H1 (cell line): Measurements from ENCODE around the gene MGLL. TPM values are rescaled to one million over a fixed set of nuclear protein-coding genes. Genes with fewer than 3 reads are reported as not detected.

Source experiments
- CTCF ChIA-PET: fragments of 300-600 bp; sonication (Branson Sonifier 250); formaldehyde crosslinking; loops from one replicate; lab custom pipeline; 2021; ENCODE audit not compliant: partially characterized antibody; lab: Charles Lee
- POLR2A ChIA-PET: fragments of 300-600 bp; sonication (Branson Sonifier 250); formaldehyde crosslinking; loops from one replicate; lab custom pipeline; 2021; ENCODE audit warnings: inconsistent platforms; ENCODE audit not compliant: partially characterized antibody; lab: Charles Lee
- DNase-seq, 2 experiments: peaks; one replicate each; pipeline versions ENCODE4 v3.0.0 to v3.0.0-alpha.2; 2010 to 2022; ENCODE audit warnings: low spot score in 2 of 2, low read depth in 1 of 2, mixed read lengths in 1 of 2
- FAIRE-seq: peaks from 2 replicates; lab custom pipeline; 2011; peaks lifted over from hg19 to GRCh38; lab: Jason Lieb, UNC
- H2AFZ ChIP-seq: 2 replicates; pipeline ENCODE4 v1.8.1; 2012; ENCODE audit warnings: low read length, inconsistent platforms
- H2AK5ac ChIP-seq: 2 replicates; pipeline ENCODE4 v1.6.1; 2013; ENCODE audit warnings: low read depth, low read length
- H2BK120ac ChIP-seq: replicated peaks from 2 replicates; pipeline ENCODE3; 2013; ENCODE audit warnings: low read depth, low read length, inconsistent platforms
- H2BK12ac ChIP-seq: 2 replicates; pipeline ENCODE4 v1.6.1; 2013; ENCODE audit warnings: low read depth, low read length
- H2BK15ac ChIP-seq: 2 replicates; pipeline ENCODE4 v1.6.1; 2013; ENCODE audit warnings: low read length
- H2BK20ac ChIP-seq: 2 replicates; pipeline ENCODE4 v1.6.1; 2013; ENCODE audit warnings: low read length
- H2BK5ac ChIP-seq: 2 replicates; pipeline ENCODE4 v1.6.1; 2013; ENCODE audit warnings: low read depth, low read length
- H3K14ac ChIP-seq: 2 replicates; pipeline ENCODE4 v1.6.1; 2013; ENCODE audit warnings: inconsistent platforms; ENCODE audit not compliant: insufficient read length
- H3K18ac ChIP-seq: 2 replicates; pipeline ENCODE4 v1.6.1; 2013; ENCODE audit warnings: low read length; ENCODE audit errors: extremely low read depth
- H3K23ac ChIP-seq: 2 replicates; pipeline ENCODE4 v1.6.1; 2013; ENCODE audit warnings: inconsistent platforms; ENCODE audit not compliant: insufficient read length
- H3K23me2 ChIP-seq: 2 replicates; pipeline ENCODE4 v1.6.1; 2013; ENCODE audit warnings: low read depth, low read length
- H3K27ac ChIP-seq: 2 replicates; pipeline ENCODE4 v1.6.1; 2011; ENCODE audit warnings: low read depth, low read length, inconsistent platforms
- H3K27me3 ChIP-seq, 4 experiments: replicated peaks in 1 of 4; 1 replicate in 1 of 4; 2 replicates in 3 of 4; pipeline versions ENCODE4 v1.6.1 to v1.8.1; 2011 to 2013; ENCODE audit warnings: low read length in 3 of 4, mild to moderate bottlenecking in 3 of 4, inconsistent platforms in 2 of 4, mixed read lengths in 2 of 4, moderate library complexity in 1 of 4; ENCODE audit not compliant: control insufficient read depth in 3 of 4, insufficient read depth in 3 of 4; ENCODE audit errors: extremely low read depth in 1 of 4
- H3K36me3 ChIP-seq, 4 experiments: 2 replicates each; pipeline versions ENCODE4 v1.6.1 to v1.8.1; 2011 to 2013; ENCODE audit warnings: mild to moderate bottlenecking in 4 of 4, low read length in 3 of 4, moderate library complexity in 2 of 4, control low read depth in 1 of 4, inconsistent platforms in 1 of 4; ENCODE audit not compliant: insufficient read depth in 4 of 4, control insufficient read depth in 2 of 4
- H3K4ac ChIP-seq: replicated peaks from 2 replicates; pipeline ENCODE3; 2013; ENCODE audit warnings: low read length, low read depth, mixed read lengths, inconsistent platforms; ENCODE audit not compliant: insufficient read length
- H3K4me1 ChIP-seq, 4 experiments: replicated peaks in 1 of 4; 1 replicate in 1 of 4; 2 replicates in 3 of 4; pipeline versions ENCODE4 v1.6.1 to v1.8.1; 2011 to 2013; ENCODE audit warnings: low read length in 3 of 4, inconsistent platforms in 2 of 4, mixed read lengths in 1 of 4; ENCODE audit not compliant: insufficient read depth in 4 of 4, control insufficient read depth in 3 of 4
- H3K4me2 ChIP-seq, 2 experiments: 2 replicates each; pipeline versions ENCODE4 v1.6.1 to v1.8.1; 2011 to 2013; ENCODE audit warnings: low read depth in 2 of 2, low read length in 2 of 2, control low read depth in 1 of 2, inconsistent platforms in 1 of 2, mild to moderate bottlenecking in 1 of 2; ENCODE audit not compliant: insufficient read depth in 1 of 2
- H3K4me3 ChIP-seq, 4 experiments: fragments of 200-600, 300-600 bp in 1 of 4; sonication (generic), shearing (Covaris generic), sonication (Bioruptor Twin) in 1 of 4; 2 replicates each; pipeline versions ENCODE4 v1.5.1 to v1.8.1; 2011 to 2016; ENCODE audit warnings: low read length in 4 of 4, low read depth in 3 of 4, control low read depth in 2 of 4, inconsistent platforms in 2 of 4, mild to moderate bottlenecking in 2 of 4, mixed read lengths in 1 of 4, moderate library complexity in 1 of 4; ENCODE audit not compliant: insufficient read depth in 2 of 4; ENCODE audit errors: extremely low read depth in 1 of 4
- H3K56ac ChIP-seq: replicated peaks from 2 replicates; pipeline ENCODE3; 2013; ENCODE audit warnings: low read depth, mild to moderate bottlenecking, mixed read lengths, low read length, inconsistent platforms; ENCODE audit not compliant: insufficient read length
- H3K79me1 ChIP-seq: 2 replicates; pipeline ENCODE4 v1.6.1; 2013; ENCODE audit warnings: low read depth, low read length, control low read depth
- H3K79me2 ChIP-seq, 2 experiments: 2 replicates each; pipeline versions ENCODE4 v1.6.1 to v1.8.1; 2012 to 2013; ENCODE audit warnings: low read length in 2 of 2, mild to moderate bottlenecking in 2 of 2, inconsistent platforms in 1 of 2; ENCODE audit not compliant: insufficient read depth in 2 of 2, control insufficient read depth in 1 of 2
- H3K9ac ChIP-seq, 4 experiments: replicated peaks in 1 of 4; 1 replicate in 1 of 4; 2 replicates in 3 of 4; pipeline versions ENCODE4 v1.6.1 to v1.8.1; 2011 to 2013; ENCODE audit warnings: low read depth in 3 of 4, low read length in 3 of 4, control low read depth in 2 of 4, mild to moderate bottlenecking in 2 of 4, moderate library complexity in 2 of 4, inconsistent platforms in 1 of 4; ENCODE audit errors: extremely low read depth in 1 of 4
- H3K9me3 ChIP-seq, 2 experiments: 2 replicates each; pipeline versions ENCODE4 v1.6.1 to v1.8.1; 2012 to 2013; ENCODE audit warnings: mild to moderate bottlenecking in 2 of 2, moderate library complexity in 2 of 2, control low read depth in 1 of 2, inconsistent platforms in 1 of 2, low read depth in 1 of 2, low read length in 1 of 2, mixed read lengths in 1 of 2; ENCODE audit not compliant: insufficient read depth in 2 of 2
- H4K20me1 ChIP-seq, 2 experiments: replicated peaks in 1 of 2; 2 replicates each; pipeline versions ENCODE3 to v1.8.1; 2011 to 2013; ENCODE audit warnings: inconsistent platforms in 2 of 2, low read length in 2 of 2, mild to moderate bottlenecking in 1 of 2; ENCODE audit not compliant: insufficient read depth in 2 of 2, control insufficient read depth in 1 of 2
- H4K5ac ChIP-seq: 2 replicates; pipeline ENCODE4 v1.6.1; 2013; ENCODE audit warnings: low read length, low read depth, mixed read lengths, inconsistent platforms; ENCODE audit not compliant: insufficient read length
- H4K8ac ChIP-seq: 2 replicates; pipeline ENCODE4 v1.8.0; 2013; ENCODE audit warnings: mild to moderate bottlenecking, moderate library complexity, low read length, inconsistent platforms; ENCODE audit not compliant: insufficient read depth; ENCODE audit errors: extremely low read depth
- H4K91ac ChIP-seq: replicated peaks from 2 replicates; pipeline ENCODE3; 2013; ENCODE audit warnings: low read length, mixed read lengths, inconsistent platforms; ENCODE audit not compliant: insufficient read length
- BRCA1 ChIP-seq: IDR thresholded peaks from 2 replicates; pipeline ENCODE4 v1.6.1; 2012; ENCODE audit warnings: low read depth, low read length, improper control_type of control experiment
- CHD2 ChIP-seq: IDR thresholded peaks from 2 replicates; pipeline ENCODE4 v1.6.1; 2012; ENCODE audit warnings: low read length, improper control_type of control experiment
- EP300 ChIP-seq, 2 experiments: IDR thresholded peaks; 1 replicate in 1 of 2; 2 replicates in 1 of 2; pipeline ENCODE4 v1.6.1; 2011 to 2012; ENCODE audit warnings: low read depth in 2 of 2, low read length in 2 of 2, mild to moderate bottlenecking in 2 of 2, borderline replicate concordance in 1 of 2, inconsistent platforms in 1 of 2, moderate library complexity in 1 of 2
- NRF1 ChIP-seq: IDR thresholded peaks from 2 replicates; pipeline ENCODE4 v1.6.1; 2011; ENCODE audit warnings: mild to moderate bottlenecking, low read depth, low read length, improper control_type of control experiment
- POLR2A ChIP-seq, 2 experiments: IDR thresholded peaks; 1 replicate in 1 of 2; 2 replicates in 1 of 2; pipeline ENCODE4 v1.6.1; 2011; ENCODE audit warnings: low read depth in 2 of 2, low read length in 2 of 2, mild to moderate bottlenecking in 2 of 2; ENCODE audit errors: control extremely low read depth in 1 of 2
- POU5F1 ChIP-seq: IDR thresholded peaks from 2 replicates; pipeline ENCODE4 v1.6.1; 2011; ENCODE audit warnings: low read depth, mild to moderate bottlenecking, low read length, moderate library complexity
- SAP30 ChIP-seq: fragments of 300-600 bp; sonication (generic); IDR thresholded peaks from 2 replicates; pipeline ENCODE4 v1.7.1; 2012; ENCODE audit warnings: low read length, moderate library complexity, mild to moderate bottlenecking, inconsistent platforms; ENCODE audit not compliant: insufficient read depth, insufficient replicate concordance
- SUZ12 ChIP-seq: fragments of 200-600 bp; sonication (generic); IDR thresholded peaks from 2 replicates; pipeline ENCODE4 v1.6.1; 2012; ENCODE audit warnings: mild to moderate bottlenecking, inconsistent platforms, low read length, moderate library complexity, mixed read lengths
- TAF1 ChIP-seq: IDR thresholded peaks from 2 replicates; pipeline ENCODE4 v1.6.1; 2011; ENCODE audit warnings: mild to moderate bottlenecking, low read depth, low read length
- TAF7 ChIP-seq: optimal IDR thresholded peaks from 2 replicates; pipeline ENCODE3; 2011; ENCODE audit warnings: low read depth, mild to moderate bottlenecking, inconsistent platforms, low read length, moderate library complexity, borderline replicate concordance
- YY1 ChIP-seq: IDR thresholded peaks from 2 replicates; pipeline ENCODE4 v1.6.1; 2011; ENCODE audit warnings: low read depth, mild to moderate bottlenecking, low read length
- WGBS, 2 experiments: shearing (Covaris generic) in 1 of 2; methylation state at CpG; one replicate each; pipeline versions ENCODE4 v1.1.6 to v1.1.7; 2013 to 2015; ENCODE audit warnings: low lambda C conversion rate in 2 of 2, mixed read lengths in 2 of 2, inconsistent platforms in 1 of 2, low coverage in 1 of 2, missing lambda C conversion rate in 1 of 2; ENCODE audit not compliant: insufficient replicate concordance in 2 of 2, insufficient coverage in 1 of 2, insufficient read length in 1 of 2; ENCODE audit errors: extremely low coverage in 1 of 2, missing lambda C conversion rate in 1 of 2; 5-methylcytosine and 5-hydroxymethylcytosine counted together
- polyA plus RNA-seq, 7 experiments: library from polyadenylated mRNA; depleted of rRNA in 3 of 7; stranded (reverse) in 5 of 7; unstranded in 2 of 7; fragments of >200 nt in 5 of 7; fragments of 200-250 nt in 2 of 7; gene quantifications; 1 replicate in 5 of 7; 2 replicates in 1 of 7; 4 replicates in 1 of 7; pipeline versions ENCODE4 v1.2.1 to v1.2.3, GENCODE V29; 2011 to 2013; ENCODE audit warnings: missing spikeins in 2 of 7, mixed read lengths in 2 of 7
- total RNA-seq: library from RNA; stranded (reverse); fragmentation: NEBNext Ultra II Directional; extraction: Animal tissue kit (Norgen Biotek cat#: 25700); gene quantifications from 2 replicates; pipeline ENCODE4 v1.2.1, GENCODE V29; 2021
- TF ChIP-seq, protein P1 (sequence below), 3 experiments: IDR thresholded peaks; 1 replicate in 2 of 3; 2 replicates in 1 of 3; pipeline versions ENCODE4 v1.5.1 to v1.6.1; 2011; ENCODE audit warnings: low read length in 3 of 3, mild to moderate bottlenecking in 3 of 3, inconsistent platforms in 2 of 3, low read depth in 1 of 3, moderate library complexity in 1 of 3; ENCODE audit not compliant: insufficient read depth in 1 of 3; ENCODE audit errors: control extremely low read depth in 1 of 3

Gene MGLL
- total and polyA plus RNA-seq, 2 of the 8 experiments (the other 6 are each of a cell fraction or from before 2014, with no cell fraction given): 0.05 to 0.34 TPM

GRCh38 chr3:127655641-127656040 is 166.7 kb downstream of the MGLL start:
- POLR2A ChIA-PET: interaction anchor here (1.7 kb wide), 1 partner anchor 56 kb away, joined by 5 read pairs; no protein-coding TSS in a partner anchor
- TF ChIP-seq POLR2A (IDR thresholded peaks at IDR 0.05; ENCODE audit: control extremely low read depth in 1 of 2, low read depth in 2 of 2, low read length in 2 of 2) (no peak), SAP30 (no peak), CHD2 (no peak), TAF1 (no peak), TAF7 (no peak), SUZ12 (no peak), YY1 (no peak), NRF1 (no peak), POU5F1 (no peak), EP300 (IDR thresholded peaks at IDR 0.05; ENCODE audit: borderline replicate concordance in 1 of 2, low read depth in 2 of 2, low read length in 2 of 2) (no peak), BRCA1 (no peak)
- TF ChIP-seq, protein P1, sequence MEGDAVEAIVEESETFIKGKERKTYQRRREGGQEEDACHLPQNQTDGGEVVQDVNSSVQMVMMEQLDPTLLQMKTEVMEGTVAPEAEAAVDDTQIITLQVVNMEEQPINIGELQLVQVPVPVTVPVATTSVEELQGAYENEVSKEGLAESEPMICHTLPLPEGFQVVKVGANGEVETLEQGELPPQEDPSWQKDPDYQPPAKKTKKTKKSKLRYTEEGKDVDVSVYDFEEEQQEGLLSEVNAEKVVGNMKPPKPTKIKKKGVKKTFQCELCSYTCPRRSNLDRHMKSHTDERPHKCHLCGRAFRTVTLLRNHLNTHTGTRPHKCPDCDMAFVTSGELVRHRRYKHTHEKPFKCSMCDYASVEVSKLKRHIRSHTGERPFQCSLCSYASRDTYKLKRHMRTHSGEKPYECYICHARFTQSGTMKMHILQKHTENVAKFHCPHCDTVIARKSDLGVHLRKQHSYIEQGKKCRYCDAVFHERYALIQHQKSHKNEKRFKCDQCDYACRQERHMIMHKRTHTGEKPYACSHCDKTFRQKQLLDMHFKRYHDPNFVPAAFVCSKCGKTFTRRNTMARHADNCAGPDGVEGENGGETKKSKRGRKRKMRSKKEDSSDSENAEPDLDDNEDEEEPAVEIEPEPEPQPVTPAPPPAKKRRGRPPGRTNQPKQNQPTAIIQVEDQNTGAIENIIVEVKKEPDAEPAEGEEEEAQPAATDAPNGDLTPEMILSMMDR (IDR thresholded peaks at IDR 0.05; ENCODE audit: control extremely low read depth in 1 of 3, insufficient read depth in 1 of 3, low read depth in 1 of 3, low read length in 3 of 3): no peak

More at GRCh38 chr3:127655641-127656040, 166.7 kb downstream of the MGLL start:
- Histone ChIP-seq H3K27me3 (no peaks in the 10 kb centered on the region), H3K9ac (no peak overlapping the region), H2BK120ac (no peak overlapping the region), H3K79me1 (peaks cover 2% of the 10 kb centered on the region; the same call in 1 of the 2 replicates), H2BK15ac (no peak overlapping the region), H4K20me1 (peaks cover 0 to 3% of the 10 kb centered on the region in 2 experiments), H3K4me3 (no peak overlapping the region), H3K36me3 (no peaks in the 10 kb centered on the region; a peak in 2 of 8 replicates), H3K27ac (no peak overlapping the region), H3K23me2 (no peaks in the 10 kb centered on the region), H3K14ac (no peak overlapping the region), H3K9me3 (no peaks in the 10 kb centered on the region), H4K8ac (no peak overlapping the region), H3K18ac (no peak overlapping the region), H2BK20ac (no peak overlapping the region), H3K4me2 (no peak overlapping the region), H4K91ac (no peak overlapping the region), H3K4me1 (no peaks in the 10 kb centered on the region), H3K23ac (no peak overlapping the region), H2BK5ac (no peak overlapping the region), H2AK5ac (no peak overlapping the region), H2BK12ac (no peak overlapping the region), H3K56ac (no peak overlapping the region), H4K5ac (no peak overlapping the region), H3K4ac (no peak overlapping the region), H2AFZ (no peak overlapping the region), H3K79me2 (no peaks in the 10 kb centered on the region)
- CTCF ChIA-PET: interaction anchor here (0.6 to 1.9 kb wide), 4 partner anchors 10 to 179 kb away, joined by 3 to 7 read pairs (median 3); no protein-coding TSS in a partner anchor
- no peak for DNase-seq
- FAIRE-seq: no peak
- 88% methylated on average over 3 of the region's 3 CpGs; no CpG with 5 or more reads in 1 of the 2 experiments for WGBS, 2 experiments
